ENCODE measurements around the gene BNIP1.

The BNIP1 gene

GRCh38 chr5:173188280-173188679 is 43.9 kb downstream of the BNIP1 start:
- Histone ChIP-seq H4K20me1 (ENCODE audit: insufficient read depth, low read length) (no peaks in the 10 kb centered on the region), H3K4me2 (ENCODE audit: low read depth, low read length) (no peak overlapping the region), H2AFZ (ENCODE audit: low read length) (no peak overlapping the region), H3K9me2 (replicated peaks; ENCODE audit: insufficient read depth, low read length) (no peaks in the 10 kb centered on the region), H3K9ac (ENCODE audit: low read length) (no peak overlapping the region), H3K36me3 (replicated peaks; ENCODE audit: insufficient read depth, low read length) (no peaks in the 10 kb centered on the region), H3K27me3 (replicated peaks; ENCODE audit: insufficient read depth, low read length) (no peaks in the 10 kb centered on the region), H3K79me2 (ENCODE audit: low read length) (no peaks in the 10 kb centered on the region), H3K9me3 (replicated peaks; ENCODE audit: insufficient read depth, low read length) (no peaks in the 10 kb centered on the region), H3K4me1 (ENCODE audit: low read length) (no peaks in the 10 kb centered on the region), H3K27ac (ENCODE audit: low read length) (no peak overlapping the region), H3K4me3 (ENCODE audit: low read length) (no peak overlapping the region), H3F3A (ENCODE audit: insufficient read depth, low read length) (no peaks in the 10 kb centered on the region; the same call in 1 of the 2 replicates)
- DNase-seq, result no peak
- no peak for TF ChIP-seq EZH2phosphoT487 (IDR thresholded peaks at IDR 0.05; ENCODE audit: low read length)
- TF ChIP-seq CTCF (IDR thresholded peaks at IDR 0.05; ENCODE audit: low read length), result no peak
- TF ChIP-seq EZH2 (optimal IDR thresholded peaks at IDR 0.05; ENCODE audit: low read depth, low read length), result no peak

GRCh38 chr5:173191015-173191414 is 46.7 kb downstream of the BNIP1 start:
- Histone ChIP-seq H3K79me2 (ENCODE audit: low read length) (no peaks in the 10 kb centered on the region), H4K20me1 (ENCODE audit: insufficient read depth, low read length) (no peaks in the 10 kb centered on the region), H3K4me2 (ENCODE audit: low read depth, low read length) (no peak overlapping the region), H3F3A (ENCODE audit: insufficient read depth, low read length) (no peaks in the 10 kb centered on the region; the same call in 1 of the 2 replicates), H2AFZ (ENCODE audit: low read length) (no peak overlapping the region), H3K27ac (ENCODE audit: low read length) (no peak overlapping the region), H3K9me2 (replicated peaks; ENCODE audit: insufficient read depth, low read length) (no peaks in the 10 kb centered on the region), H3K4me3 (ENCODE audit: low read length) (no peak overlapping the region), H3K9ac (ENCODE audit: low read length) (no peak overlapping the region), H3K27me3 (replicated peaks; ENCODE audit: insufficient read depth, low read length) (no peaks in the 10 kb centered on the region), H3K4me1 (ENCODE audit: low read length) (no peaks in the 10 kb centered on the region), H3K36me3 (replicated peaks; ENCODE audit: insufficient read depth, low read length) (no peaks in the 10 kb centered on the region), H3K9me3 (replicated peaks; ENCODE audit: insufficient read depth, low read length) (no peaks in the 10 kb centered on the region)
- no peak for TF ChIP-seq CTCF (IDR thresholded peaks at IDR 0.05; ENCODE audit: low read length)
- TF ChIP-seq EZH2phosphoT487 (IDR thresholded peaks at IDR 0.05; ENCODE audit: low read length), result no peak
- no peak for TF ChIP-seq EZH2 (optimal IDR thresholded peaks at IDR 0.05; ENCODE audit: low read depth, low read length)
- DNase-seq, result no peak

GRCh38 chr5:173191561-173191960 is 47.2 kb downstream of the BNIP1 start:
- Histone ChIP-seq H3K36me3 (replicated peaks; ENCODE audit: insufficient read depth, low read length) (no peaks in the 10 kb centered on the region), H3K9ac (ENCODE audit: low read length) (no peak overlapping the region), H3K9me3 (replicated peaks; ENCODE audit: insufficient read depth, low read length) (no peaks in the 10 kb centered on the region), H3K4me2 (ENCODE audit: low read depth, low read length) (no peak overlapping the region), H3K4me1 (ENCODE audit: low read length) (no peaks in the 10 kb centered on the region), H4K20me1 (ENCODE audit: insufficient read depth, low read length) (no peaks in the 10 kb centered on the region), H3F3A (ENCODE audit: insufficient read depth, low read length) (no peaks in the 10 kb centered on the region; the same call in 1 of the 2 replicates), H3K27ac (ENCODE audit: low read length) (no peak overlapping the region), H3K79me2 (ENCODE audit: low read length) (no peaks in the 10 kb centered on the region), H3K9me2 (replicated peaks; ENCODE audit: insufficient read depth, low read length) (no peaks in the 10 kb centered on the region), H3K27me3 (replicated peaks; ENCODE audit: insufficient read depth, low read length) (no peaks in the 10 kb centered on the region), H2AFZ (ENCODE audit: low read length) (no peak overlapping the region), H3K4me3 (ENCODE audit: low read length) (no peak overlapping the region)
- no peak for DNase-seq
- TF ChIP-seq EZH2phosphoT487 (IDR thresholded peaks at IDR 0.05; ENCODE audit: low read length), result no peak
- TF ChIP-seq CTCF (IDR thresholded peaks at IDR 0.05; ENCODE audit: low read length), result no peak
- TF ChIP-seq EZH2 (optimal IDR thresholded peaks at IDR 0.05; ENCODE audit: low read depth, low read length), result no peak
